ENCODE data around the gene NDUFS6.
"Not testable (repeated sequence)": the region's sequence is repeated elsewhere in the genome, so short reads cannot be mapped to it uniquely, and the experiment has no call there.

Gene NDUFS6

GRCh38 chr5:1835431-1835830 is 34.2 kb downstream of the NDUFS6 start:
- no peak for DNase-seq

- no peak for DNase-seq
Observed at GRCh38 chr5:1836176-1836890, 35.1 kb downstream of the NDUFS6 start.

- DNase-seq = no peak
Observed at GRCh38 chr5:1836891-1837880, 36.0 kb downstream of the NDUFS6 start.

- no peak for DNase-seq
Observed at GRCh38 chr5:1838013-1838412, 36.8 kb downstream of the NDUFS6 start.

GRCh38 chr5:1840071-1840547 is 38.9 kb downstream of the NDUFS6 start:
- DNase-seq = no peak

- no peak for DNase-seq
Observed at GRCh38 chr5:1840741-1841521, 39.7 kb downstream of the NDUFS6 start.

- DNase-seq = no peak
Observed at GRCh38 chr5:1842004-1842819, 41.0 kb downstream of the NDUFS6 start.

GRCh38 chr5:1843761-1844160 is 42.6 kb downstream of the NDUFS6 start:
- DNase-seq = not testable (repeated sequence)

- no peak for DNase-seq
Observed at GRCh38 chr5:1844708-1845436, 43.7 kb downstream of the NDUFS6 start.

GRCh38 chr5:1845696-1846095 is 44.5 kb downstream of the NDUFS6 start:
- no peak for DNase-seq

- DNase-seq = no peak
Observed at GRCh38 chr5:1846583-1846982, 45.4 kb downstream of the NDUFS6 start.

- DNase-seq = no peak
Observed at GRCh38 chr5:1847056-1847455, 45.8 kb downstream of the NDUFS6 start.

GRCh38 chr5:1847611-1848010 is 46.4 kb downstream of the NDUFS6 start:
- DNase-seq = no peak

GRCh38 chr5:1850324-1851154 is 49.3 kb downstream of the NDUFS6 start:
- DNase-seq = no peak

GRCh38 chr5:1851290-1851934 is 50.2 kb downstream of the NDUFS6 start:
- DNase-seq = no peak

- no peak for DNase-seq
Observed at GRCh38 chr5:1852324-1852947, 51.2 kb downstream of the NDUFS6 start.

GRCh38 chr5:1853531-1853930 is 52.3 kb downstream of the NDUFS6 start:
- no peak for DNase-seq

GRCh38 chr5:1855075-1855474 is 53.9 kb downstream of the NDUFS6 start:
- no peak for DNase-seq

GRCh38 chr5:1855596-1855995 is 54.4 kb downstream of the NDUFS6 start:
- DNase-seq = no peak

Data from stimulated activated CD4-positive, alpha-beta T cell treated with anti-CD3 and anti-CD28 coated beads, Interleukin-2, amount 100 ng/mL, for 48 hours (primary cell).